ELF-1 (cell line): ENCODE measurements around the gene TM4SF1.
"Not testable (repeated sequence)": the region's sequence is repeated elsewhere in the genome, so short reads cannot be mapped to it uniquely, and the experiment has no call there.

Source experiments
- DNase-seq: peaks from one replicate; pipeline ENCODE4 v3.0.0-alpha.2; 2016; ENCODE audit warnings: low read depth, low spot score

Gene TM4SF1

DNA sequence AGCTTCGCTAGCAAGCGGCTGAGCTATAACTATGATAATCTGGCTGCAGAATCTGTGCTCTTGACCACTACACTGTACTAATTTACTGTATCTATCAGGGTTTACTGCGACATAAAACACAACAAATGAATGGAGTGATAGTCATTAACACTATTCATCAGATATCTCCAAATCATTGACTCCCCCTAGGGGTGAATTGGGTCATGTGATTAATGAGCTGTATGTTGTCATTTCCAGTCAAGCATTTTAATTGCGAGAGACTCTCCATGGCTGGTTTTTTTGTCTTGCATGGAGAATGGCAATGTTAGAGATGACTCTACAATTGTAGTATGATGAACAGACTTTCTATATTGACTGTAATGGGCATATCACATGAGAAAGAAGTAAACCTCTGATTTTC, 33.5 kb downstream of the TM4SF1 start:
- no peak for DNase-seq

DNA sequence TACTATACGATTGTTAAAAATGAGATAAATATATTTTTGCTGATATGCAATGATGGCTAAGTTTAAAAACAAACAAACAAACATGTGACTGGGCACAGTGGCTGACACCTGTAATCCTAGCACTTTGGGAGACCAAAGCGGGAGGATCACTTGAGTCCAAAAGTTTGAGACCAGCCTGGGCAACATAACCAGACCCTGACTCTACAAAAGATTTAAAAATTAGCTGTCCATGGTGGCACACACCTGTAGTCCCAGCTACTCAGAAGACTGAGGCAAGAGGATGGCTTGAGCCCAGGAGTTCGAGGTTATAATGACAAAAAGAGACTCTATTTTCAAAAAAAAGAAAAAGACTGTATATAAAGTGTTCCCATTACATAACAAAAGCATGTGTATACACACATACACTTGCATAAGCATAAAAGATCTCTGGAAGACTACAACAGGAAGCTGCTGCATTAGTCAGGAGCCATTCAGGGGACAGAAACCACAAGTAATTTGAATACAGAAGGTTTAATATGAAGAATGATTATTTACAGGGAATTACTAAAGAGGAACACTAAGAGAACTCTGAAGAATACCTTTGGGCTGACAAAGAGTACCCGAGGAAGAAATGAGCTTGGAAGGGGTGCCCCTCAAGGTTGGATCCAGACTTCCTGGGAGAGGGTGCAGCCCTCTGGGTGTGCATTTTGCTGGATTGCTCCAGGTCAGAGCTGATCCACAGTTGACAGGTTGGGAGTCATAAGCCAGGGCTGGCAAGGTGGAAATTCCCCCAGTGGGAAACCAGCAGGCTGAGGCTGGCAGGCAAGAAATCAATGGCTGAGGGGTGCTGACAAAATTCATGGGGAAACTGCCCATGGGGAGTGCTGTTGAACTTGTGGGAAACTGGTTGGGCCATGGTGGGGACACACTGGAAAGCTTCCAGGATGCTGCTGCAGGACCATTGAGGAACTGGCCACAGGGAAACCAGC, 34.8 kb downstream of the TM4SF1 start:
- no peak for DNase-seq

DNA sequence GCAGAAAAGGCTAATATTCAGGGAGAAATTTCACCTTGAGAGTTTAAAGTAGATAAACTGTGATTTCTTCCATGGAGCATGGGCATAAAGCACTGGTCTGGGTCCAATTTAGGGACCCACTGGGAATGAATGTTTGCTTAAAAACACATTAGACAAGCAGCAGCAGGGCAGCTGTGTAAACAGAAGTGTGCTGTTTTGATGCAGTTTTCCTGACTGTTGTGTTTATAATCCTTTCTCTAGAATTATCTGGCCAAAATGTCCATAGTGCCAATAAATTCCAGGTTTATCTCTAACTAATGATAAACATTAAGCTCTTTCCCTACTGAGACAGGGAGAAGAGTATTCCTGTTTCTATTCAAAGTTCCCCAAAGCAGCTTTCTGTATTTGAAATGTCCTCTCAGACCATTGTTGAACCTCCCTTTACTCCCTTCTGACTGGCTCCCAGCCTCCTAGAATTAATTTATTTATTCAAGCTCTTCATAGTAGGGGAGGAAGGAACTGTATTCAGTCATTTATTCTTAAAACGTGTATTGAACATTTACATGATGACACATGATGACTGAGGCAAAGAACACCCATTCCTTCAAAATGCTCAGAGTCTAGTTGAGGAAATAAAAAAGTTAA, 37.0 kb downstream of the TM4SF1 start:
- no peak for DNase-seq

DNA sequence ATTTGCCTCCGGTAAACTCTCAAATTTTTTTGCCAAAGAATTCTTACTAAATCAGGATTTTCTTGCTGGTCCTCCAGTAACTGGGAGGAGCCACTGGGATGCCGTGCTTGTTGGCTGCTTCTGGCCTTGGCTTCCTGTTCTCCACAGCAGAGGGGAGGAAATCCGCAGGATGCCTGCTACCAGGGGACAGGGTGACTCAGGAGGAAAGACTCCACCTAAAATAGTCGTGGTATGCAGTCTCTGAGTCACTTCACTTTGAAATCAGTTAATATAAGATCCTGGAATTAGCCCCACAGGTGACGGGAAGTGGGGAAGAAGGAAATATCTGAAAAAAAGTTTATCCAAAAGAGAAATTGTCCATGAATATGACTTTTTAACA, 37.5 kb downstream of the TM4SF1 start:
- peak; percentile 78 for DNase-seq

DNA sequence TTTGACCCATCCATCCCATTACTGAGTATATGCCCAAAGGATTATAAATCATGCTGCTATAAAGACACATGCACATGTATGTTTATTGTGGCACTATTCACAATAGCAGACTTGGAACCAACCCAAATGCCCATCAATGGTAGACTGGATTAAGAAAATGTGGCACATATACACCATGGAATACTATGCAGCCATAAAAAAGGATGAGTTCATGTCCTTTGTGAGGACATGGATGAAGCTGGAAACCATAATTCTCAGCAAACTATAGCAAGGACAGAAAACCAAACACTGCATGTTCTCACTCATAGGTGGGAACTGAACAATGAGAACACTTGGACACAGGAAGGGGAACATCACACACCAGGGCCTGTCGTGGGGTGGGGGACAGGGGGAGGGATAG, 40.0 kb downstream of the TM4SF1 start:
- not testable (repeated sequence) for DNase-seq

DNA sequence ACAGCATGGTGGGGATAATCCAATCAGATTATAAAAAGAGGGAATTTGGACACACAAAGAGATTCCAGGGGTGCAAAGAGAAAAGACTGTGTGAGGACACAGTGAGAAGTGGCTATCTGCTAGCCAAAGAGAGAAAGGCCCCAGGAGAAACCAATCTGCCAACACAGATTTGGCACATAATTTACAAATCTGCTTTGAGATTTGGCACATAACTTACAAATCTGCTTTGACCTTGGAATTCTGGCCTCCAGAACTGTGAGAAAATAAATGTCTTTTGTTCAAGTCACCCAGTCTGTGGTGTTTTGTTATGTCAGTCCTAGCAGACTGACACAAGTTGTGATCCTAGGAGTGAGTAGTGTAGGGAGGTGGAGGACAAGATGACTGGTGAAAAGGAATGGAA, 40.5 kb downstream of the TM4SF1 start:
- no peak for DNase-seq

DNA sequence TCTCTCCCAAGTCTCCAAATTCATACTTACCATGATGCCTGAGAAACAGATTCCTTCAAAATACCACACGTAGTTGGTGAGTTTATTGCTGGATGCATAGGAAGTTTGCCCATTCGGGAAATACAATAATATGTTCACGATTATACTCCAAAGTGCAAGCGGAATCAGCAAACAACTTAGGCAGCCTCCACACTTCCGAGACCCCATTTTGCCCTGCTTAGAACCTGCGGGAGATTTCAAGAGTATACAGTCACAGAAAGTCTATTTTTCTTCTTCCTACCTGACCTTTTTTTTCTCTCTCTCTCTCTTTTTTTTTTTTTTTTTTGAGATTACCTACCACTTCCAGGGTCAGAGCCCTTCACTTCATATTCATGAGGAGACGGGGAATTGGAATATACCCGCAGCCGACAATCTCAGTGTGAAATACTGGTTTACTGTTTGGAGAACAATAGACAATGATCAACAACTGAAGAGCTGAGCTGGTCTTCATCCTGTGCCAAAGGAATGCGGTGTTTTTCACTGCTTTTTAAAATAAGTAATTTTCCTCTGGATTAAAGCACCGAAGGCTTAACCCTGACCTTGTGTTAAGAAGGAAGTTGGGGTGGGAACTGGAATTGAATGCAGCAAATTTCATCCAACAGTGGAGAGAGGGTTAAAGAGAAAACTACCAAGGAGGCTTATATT, 44.1 kb downstream of the TM4SF1 start, which contains the start of gene TM4SF18:
TSS of gene TM4SF18 (minus strand) at position 461 of the 684 bp plus-strand sequence. CDS start at position 207, 254 bp downstream.
- DNase-seq, result no peak

DNA sequence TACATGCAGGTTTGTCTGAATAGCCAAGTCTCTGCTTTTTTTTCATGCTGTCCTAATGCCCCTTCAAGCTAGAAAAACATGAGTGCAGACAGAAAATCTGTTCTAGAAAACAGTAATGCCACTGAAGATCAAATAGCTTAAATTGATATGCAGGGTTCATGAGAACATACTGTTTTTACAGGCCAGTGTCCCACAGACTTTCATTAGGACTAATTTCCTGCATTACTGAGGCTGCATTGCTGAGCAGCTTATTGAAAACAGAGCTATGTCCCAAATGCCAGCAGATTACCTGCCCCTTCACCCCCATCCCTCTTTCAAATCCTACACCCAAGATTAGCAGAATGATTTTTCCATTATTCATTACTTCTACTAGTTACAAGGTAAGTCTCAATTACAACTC, 44.7 kb downstream of the TM4SF1 start:
- no peak for DNase-seq

DNA sequence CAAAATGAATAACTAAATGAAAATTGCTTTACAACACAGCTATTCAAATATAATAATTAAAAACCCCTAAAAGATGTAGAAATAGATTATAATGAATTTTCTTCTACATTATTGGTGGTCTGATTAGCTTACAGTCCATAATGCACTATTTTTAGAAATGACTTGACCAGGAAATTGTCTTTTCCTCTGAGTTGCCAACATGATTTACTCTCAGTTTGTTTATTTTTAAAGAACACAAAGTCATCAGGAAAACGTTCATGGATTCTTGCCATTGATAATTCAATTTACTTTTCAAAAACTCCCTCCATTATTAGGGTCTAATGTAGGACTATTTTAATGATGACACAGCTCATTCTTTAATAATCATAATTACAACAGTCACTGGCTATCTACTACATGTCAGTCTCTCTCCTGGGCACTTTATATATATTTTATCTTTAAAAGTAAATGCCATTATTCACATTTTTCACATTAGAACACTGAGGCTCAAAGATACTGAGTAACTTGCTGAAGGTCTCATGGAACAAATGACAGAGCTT, 45.2 kb downstream of the TM4SF1 start:
- DNase-seq, result no peak

DNA sequence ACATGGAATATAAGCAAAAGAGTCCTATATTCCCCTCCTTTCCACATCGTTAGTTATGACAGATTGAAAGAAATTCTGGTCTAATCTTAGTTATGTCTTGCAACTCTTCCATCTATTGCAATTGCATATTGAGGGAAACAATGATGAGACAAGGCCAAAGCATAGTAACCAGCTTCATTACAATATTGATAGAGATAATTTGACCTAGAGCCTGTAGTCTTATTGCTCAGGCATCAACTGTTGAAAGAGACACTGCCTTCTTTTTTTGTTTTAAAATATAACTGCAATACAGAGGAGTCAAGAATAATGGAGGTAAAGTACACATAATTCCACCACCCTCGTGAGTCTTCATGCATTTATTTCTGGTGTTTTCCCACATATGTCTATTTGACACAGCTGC, 46.1 kb downstream of the TM4SF1 start:
- DNase-seq, result no peak

DNA sequence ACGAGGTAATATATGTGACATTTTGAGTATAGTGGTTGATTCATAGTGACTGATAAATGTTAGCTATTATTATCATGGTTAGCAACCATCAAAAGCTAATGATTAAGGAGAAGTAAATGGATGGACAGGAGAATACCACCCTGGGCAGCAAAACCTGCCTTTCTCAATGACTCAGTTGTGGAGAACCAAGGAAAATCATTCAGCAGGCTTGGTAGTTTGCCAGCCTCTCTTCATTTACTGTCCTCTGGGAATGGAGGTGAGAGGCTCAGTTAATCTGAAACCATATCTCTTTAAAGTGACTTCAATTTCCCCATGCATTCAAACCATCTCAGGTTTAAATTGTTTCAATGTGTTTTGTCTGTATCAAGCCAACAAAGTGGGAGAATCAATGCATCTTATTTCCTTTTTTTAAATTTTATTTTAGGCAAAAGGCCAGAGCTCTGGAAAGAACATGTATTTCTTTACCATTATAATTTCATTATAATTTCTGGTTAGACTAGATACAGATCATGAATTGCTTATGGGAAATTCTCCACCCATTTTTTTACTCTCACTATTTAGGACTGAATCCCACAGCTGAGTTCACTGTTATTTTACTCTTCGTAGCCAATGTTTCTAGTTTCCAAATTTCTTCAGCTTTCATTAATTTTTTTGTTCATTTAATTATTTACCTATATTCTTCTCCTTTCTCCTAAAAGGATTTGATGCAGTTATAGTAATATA, 46.7 kb downstream of the TM4SF1 start:
- no peak for DNase-seq

DNA sequence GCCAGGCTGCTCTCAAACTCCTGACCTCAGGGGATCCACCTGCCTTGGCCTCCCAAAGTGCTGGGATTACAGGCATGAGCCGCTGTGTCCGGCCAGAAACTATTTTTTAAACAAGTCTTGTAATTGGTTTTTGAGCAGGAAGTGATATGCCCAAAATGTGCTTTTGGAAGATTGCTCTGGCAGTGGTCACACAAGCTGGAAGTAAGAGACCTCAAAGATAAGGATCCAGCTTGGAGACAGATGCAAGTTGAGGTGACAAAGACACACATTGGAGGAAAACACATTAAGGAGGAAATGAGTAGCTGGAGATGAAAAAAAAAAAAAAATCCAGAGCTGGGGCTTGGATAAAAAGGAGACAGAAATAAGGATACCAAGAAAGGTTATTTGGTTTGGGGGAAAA, 50.3 kb downstream of the TM4SF1 start:
- no peak for DNase-seq

DNA sequence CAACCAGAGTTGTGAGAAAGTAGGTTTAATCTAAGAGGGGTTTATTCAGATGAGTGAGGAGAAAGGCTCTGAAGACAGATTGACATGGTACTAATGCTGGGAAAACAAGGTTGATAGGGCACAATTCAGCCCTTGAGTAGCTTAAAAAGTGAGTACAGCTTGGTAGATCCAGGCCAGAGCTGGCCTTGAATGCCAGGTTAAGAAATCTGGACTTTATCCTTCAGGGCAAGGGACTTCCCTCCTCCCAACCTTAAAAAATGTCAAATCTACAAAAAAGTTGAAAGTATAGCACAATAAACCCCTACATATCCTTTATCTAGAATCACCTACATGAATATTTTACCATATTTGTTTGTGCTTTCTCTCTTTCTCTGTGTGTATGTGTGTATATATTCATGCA, 51.9 kb downstream of the TM4SF1 start:
- no peak for DNase-seq

DNA sequence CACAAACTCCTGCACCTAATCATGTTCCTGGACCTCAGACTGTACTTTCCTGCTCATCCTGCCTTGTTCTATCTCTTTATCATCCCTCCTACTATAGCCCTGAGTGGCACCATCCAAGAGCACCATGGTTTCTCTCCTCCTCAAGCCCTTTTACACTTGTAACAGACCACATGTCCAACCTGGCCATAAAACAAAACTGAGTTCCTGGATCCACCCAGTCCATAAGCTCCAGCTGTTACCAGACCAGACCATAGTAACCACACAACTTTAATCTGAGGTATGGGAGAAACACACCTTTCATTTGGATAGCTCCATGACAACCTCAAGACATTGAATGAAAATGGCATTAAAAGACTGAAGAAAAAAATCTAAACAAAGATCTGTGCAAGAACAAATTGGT, 53.1 kb downstream of the TM4SF1 start:
- no peak for DNase-seq

DNA sequence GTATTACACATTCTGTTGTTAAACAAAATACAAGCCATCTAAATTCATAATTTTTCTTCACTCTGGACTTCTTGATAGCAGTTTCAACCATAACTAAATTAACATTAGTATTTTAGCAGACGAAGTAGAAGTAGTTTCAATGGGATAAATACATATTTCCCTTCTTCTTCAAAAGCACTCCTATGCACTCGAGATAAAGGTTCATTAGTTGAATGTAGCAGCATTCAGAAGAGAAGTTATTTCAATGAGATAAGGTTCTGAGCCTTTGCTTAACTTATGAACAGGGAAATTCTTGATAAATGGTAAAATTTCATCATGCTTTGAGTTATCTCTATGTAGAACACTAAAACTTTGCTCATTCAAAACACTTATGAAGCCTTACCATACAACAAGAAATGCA, 55.8 kb downstream of the TM4SF1 start:
- DNase-seq, result no peak

DNA sequence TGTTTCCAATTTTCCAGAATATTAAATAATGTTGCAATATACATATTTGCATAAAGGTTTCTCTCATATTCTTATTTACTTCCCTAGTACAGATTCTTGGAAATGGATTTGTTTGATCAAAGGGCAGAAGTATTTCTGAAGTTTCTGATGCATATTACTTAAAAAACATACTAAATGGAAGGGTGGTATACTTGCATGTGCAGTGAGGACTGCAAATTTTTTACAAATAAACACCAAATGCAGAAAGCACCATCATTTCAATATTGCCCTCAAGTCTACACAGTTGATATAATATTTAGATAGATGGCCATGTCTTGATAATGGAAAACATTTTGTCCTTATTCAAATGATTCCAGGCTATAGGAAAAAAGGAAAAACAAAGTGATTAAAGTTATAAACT, 56.3 kb downstream of the TM4SF1 start:
- no peak for DNase-seq

DNA sequence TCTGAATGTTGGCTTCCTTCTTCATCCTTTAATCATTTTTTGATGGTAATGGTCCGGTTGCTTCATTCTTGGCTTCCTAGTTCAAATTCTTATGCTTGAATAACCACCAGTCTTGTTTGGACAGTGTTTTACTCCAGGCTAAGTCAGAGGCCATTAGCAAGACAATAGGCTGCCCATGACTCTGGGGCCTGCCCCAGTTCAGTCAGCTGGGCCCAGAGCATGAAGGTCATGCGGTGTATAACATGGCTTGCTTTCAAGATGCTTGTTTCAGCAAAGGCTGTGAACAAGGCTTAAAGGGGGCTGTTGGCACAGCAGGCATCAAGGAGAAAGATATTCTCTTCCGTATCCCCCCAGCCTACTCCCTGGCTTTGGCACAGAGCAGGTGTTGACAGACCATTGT, 57.7 kb downstream of the TM4SF1 start:
- peak; percentile 17 for DNase-seq
